ENCODE data around the gene UQCRQ. TPM values are rescaled to one million over a fixed set of nuclear protein-coding genes. Genes with fewer than 3 reads are reported as not detected.

Gene UQCRQ
- total and polyA plus RNA-seq, 12 donors = 141 to 807 (median 522) TPM

DNA sequence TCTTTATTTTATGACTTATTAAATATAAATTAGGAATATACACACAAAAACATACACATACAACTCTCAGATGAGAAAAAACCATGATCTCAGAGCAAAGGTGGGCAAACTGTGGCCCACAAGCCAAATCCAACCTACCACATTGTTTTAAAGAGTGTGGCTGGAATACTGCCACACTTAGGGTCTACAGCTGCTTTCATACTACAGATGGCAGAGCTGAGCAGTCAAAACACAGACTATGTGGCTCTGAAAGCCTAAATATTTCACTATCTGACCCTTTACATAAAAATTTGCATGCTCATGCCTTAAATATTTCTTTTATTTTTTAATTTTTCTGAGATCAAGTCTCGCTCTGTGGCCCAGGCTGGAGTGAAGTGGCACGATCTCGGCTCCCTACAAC, 35.3 kb downstream of the UQCRQ start:
- WGBS, 4 donors = 95 to 99% (median 96%) methylated on average over 3 of the region's 3 CpGs
- TF ChIP-seq, protein P1, sequence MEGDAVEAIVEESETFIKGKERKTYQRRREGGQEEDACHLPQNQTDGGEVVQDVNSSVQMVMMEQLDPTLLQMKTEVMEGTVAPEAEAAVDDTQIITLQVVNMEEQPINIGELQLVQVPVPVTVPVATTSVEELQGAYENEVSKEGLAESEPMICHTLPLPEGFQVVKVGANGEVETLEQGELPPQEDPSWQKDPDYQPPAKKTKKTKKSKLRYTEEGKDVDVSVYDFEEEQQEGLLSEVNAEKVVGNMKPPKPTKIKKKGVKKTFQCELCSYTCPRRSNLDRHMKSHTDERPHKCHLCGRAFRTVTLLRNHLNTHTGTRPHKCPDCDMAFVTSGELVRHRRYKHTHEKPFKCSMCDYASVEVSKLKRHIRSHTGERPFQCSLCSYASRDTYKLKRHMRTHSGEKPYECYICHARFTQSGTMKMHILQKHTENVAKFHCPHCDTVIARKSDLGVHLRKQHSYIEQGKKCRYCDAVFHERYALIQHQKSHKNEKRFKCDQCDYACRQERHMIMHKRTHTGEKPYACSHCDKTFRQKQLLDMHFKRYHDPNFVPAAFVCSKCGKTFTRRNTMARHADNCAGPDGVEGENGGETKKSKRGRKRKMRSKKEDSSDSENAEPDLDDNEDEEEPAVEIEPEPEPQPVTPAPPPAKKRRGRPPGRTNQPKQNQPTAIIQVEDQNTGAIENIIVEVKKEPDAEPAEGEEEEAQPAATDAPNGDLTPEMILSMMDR (IDR thresholded peaks at IDR 0.05) = no peak
- TF ChIP-seq POLR2A (IDR thresholded peaks at IDR 0.05) = no peak
- no peaks in the 10 kb centered on the region for H3K9me3 ChIP-seq (replicated peaks in 1 of 3)
- intact Hi-C loops (cut with DNase I) = no loop called here
- H3K27me3 ChIP-seq = no peaks in the 10 kb centered on the region
- peaks cover 0 to 43% of the 10 kb centered on the region in 2 donors for H3K36me3 ChIP-seq (replicated peaks in 1 of 2)
- H3K27ac ChIP-seq = no peak overlapping the region
- H3K4me3 ChIP-seq = no peak overlapping the region
- peaks cover 3 to 16% of the 10 kb centered on the region in 2 donors for H3K4me1 ChIP-seq (replicated peaks in 1 of 2)
- no peak for DNase-seq

DNA sequence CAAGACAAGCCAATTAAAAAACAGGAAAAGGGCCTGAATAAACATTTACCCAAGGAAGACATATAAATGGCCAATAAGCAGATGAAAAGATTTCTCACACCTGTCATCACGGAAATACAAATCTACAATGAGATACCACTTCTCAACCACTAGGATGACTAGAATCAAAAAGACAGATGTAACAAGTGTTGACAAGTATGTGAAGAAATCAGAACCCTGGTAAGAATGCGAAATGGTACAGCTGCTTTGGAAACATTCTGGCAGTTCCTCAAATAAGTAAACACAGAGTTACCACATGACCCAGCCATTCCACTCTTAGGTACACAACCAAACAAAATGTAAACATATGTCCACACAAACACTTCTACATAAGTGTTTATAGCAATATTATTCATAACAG, 39.5 kb downstream of the UQCRQ start:
- Histone ChIP-seq H3K27ac (no peak overlapping the region), H3K9me3 (replicated peaks in 1 of 3) (no peaks in the 10 kb centered on the region), H3K27me3 (no peaks in the 10 kb centered on the region), H3K4me3 (no peak overlapping the region), H3K36me3 (replicated peaks in 1 of 2) (peaks cover 0 to 12% of the 10 kb centered on the region in 2 donors), H3K4me1 (replicated peaks in 1 of 2) (peaks cover 0 to 5% of the 10 kb centered on the region in 2 donors)
- intact Hi-C loops (cut with DNase I) = no loop called here
- TF ChIP-seq, protein P1 (IDR thresholded peaks at IDR 0.05) = peak in 2 of 6 experiments; percentile 14 to 18
- no peak for TF ChIP-seq POLR2A (IDR thresholded peaks at IDR 0.05)
- no peak for DNase-seq
- 79 to 85% (median 81%) methylated on average over 2 of the region's 2 CpGs for WGBS, 4 donors

DNA sequence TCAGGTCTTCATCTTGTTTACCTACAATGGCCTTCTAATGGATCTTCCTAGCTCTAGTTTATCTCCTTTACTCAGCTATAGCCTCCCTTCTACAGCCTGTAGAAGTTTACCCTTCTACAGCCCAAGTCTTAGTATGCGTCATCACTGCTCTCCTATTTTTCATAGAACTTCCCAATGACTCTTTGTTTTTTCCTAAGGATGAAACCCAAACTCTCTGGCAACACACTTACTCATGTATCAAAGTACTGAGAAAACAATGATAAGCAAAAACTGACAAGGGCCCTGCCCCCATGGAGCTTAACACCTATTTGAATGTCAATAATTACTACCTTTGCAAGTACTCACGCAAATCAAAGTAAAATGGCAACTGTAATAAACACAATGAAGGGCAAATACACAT, 40.7 kb downstream of the UQCRQ start:
- Histone ChIP-seq H3K27ac (peak overlapping the region in 1 of 5 donors; percentile 1), H3K9me3 (replicated peaks in 1 of 3) (no peaks in the 10 kb centered on the region), H3K4me3 (no peak overlapping the region), H3K27me3 (no peaks in the 10 kb centered on the region), H3K36me3 (replicated peaks in 1 of 2) (peaks cover 0 to 7% of the 10 kb centered on the region in 2 donors), H3K4me1 (replicated peaks in 1 of 2) (peaks cover 0 to 5% of the 10 kb centered on the region in 2 donors)
- TF ChIP-seq, protein P1 (IDR thresholded peaks at IDR 0.05) = no peak
- no peak for TF ChIP-seq POLR2A (IDR thresholded peaks at IDR 0.05)
- no peak for DNase-seq
- 84 to 94% (median 89%) methylated on average over 2 of the region's 2 CpGs for WGBS, 4 donors
- intact Hi-C loops (cut with DNase I) = no loop called here

DNA sequence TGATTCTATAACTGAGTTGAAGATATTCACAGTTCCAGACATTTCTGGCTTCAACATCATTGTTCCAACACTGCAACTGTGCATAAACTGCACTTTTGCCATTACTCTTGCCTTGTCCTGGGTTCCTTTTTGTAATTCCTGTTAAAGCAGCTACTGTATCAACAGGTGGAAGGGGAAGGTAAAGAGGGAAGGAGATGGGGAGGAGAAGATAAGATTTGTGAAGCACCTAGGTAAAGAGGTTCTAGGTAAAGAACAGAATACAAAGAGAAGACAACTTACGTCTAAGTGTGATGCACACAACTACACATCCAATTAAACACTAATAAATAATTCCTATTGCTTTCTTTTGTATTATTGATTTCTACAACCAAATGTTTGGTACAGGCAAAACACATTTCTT, 43.3 kb downstream of the UQCRQ start:
- Histone ChIP-seq H3K4me1 (replicated peaks in 1 of 2) (peaks cover 0 to 5% of the 10 kb centered on the region in 2 donors), H3K27me3 (no peaks in the 10 kb centered on the region), H3K27ac (no peak overlapping the region), H3K9me3 (replicated peaks in 1 of 3) (no peaks in the 10 kb centered on the region), H3K4me3 (no peak overlapping the region), H3K36me3 (replicated peaks in 1 of 2) (peaks cover 0 to 20% of the 10 kb centered on the region in 2 donors)
- 91 to 94% (median 92%) methylated on average over 1 of the region's 1 CpG for WGBS, 4 donors
- DNase-seq = no peak
- TF ChIP-seq, protein P1 (IDR thresholded peaks at IDR 0.05) = no peak
- no peak for TF ChIP-seq POLR2A (IDR thresholded peaks at IDR 0.05)
- intact Hi-C loops (cut with DNase I) = no loop called here

Data from adrenal gland (tissue), 12 donors.